Astrocyte of the cerebellum (primary cell): ENCODE data around the gene KCNJ13.
A peak's percentile ranks its signal among the peaks of the same experiment; 100 is the strongest.

Experiments used
- DNase-seq: peaks from one replicate; pipeline ENCODE4 v3.0.0-alpha.2; 2011; ENCODE audit warnings: low read depth
- H3K4me3 ChIP-seq: 2 replicates; pipeline ENCODE4 v1.5.1; 2011; ENCODE audit warnings: mild to moderate bottlenecking, low read depth, low read length, moderate library complexity
- CTCF ChIP-seq: IDR thresholded peaks from 2 replicates; pipeline ENCODE4 v1.5.1; 2012; ENCODE audit warnings: low read length, low read depth, moderate library complexity, mild to moderate bottlenecking; ENCODE audit errors: missing control alignments
- in situ Hi-C: cut with HindIII; loops from 2 replicates; pipeline ENCODE4 v1.10.0; 2017; ENCODE audit warnings: low sequenced_read_pairs

KCNJ13 gene

GRCh38 chr2:232776435-232776834 lies at the start of gene KCNJ13:
Gene KCNJ13 (minus strand): TSS chr2:232776565. CDS start chr2:232771362, 5,203 bp downstream.
- no peak for TF ChIP-seq CTCF
- in situ Hi-C loops = no loop called here
- H3K4me3 ChIP-seq = no peak within 1 kb of the TSS
- DNase-seq = peak; percentile 53

- no peak for TF ChIP-seq CTCF
- DNase-seq = no peak
- no peak overlapping the region for H3K4me3 ChIP-seq
- in situ Hi-C loops = no loop called here
Measured at GRCh38 chr2:232817756-232818155, 41.4 kb upstream of the KCNJ13 start.

- no peak for TF ChIP-seq CTCF
- H3K4me3 ChIP-seq = no peak overlapping the region
- in situ Hi-C loops = no loop called here
- DNase-seq = no peak
Measured at GRCh38 chr2:232816657-232817056, 40.3 kb upstream of the KCNJ13 start.

- TF ChIP-seq CTCF = no peak
- H3K4me3 ChIP-seq = no peak overlapping the region
- DNase-seq = no peak
- in situ Hi-C loops = no loop called here
Measured at GRCh38 chr2:232815569-232815968, 39.2 kb upstream of the KCNJ13 start.

GRCh38 chr2:232810444-232810843 lies 34.1 kb upstream of the KCNJ13 start:
- DNase-seq = no peak
- no peak overlapping the region for H3K4me3 ChIP-seq
- no peak for TF ChIP-seq CTCF
- in situ Hi-C loops = no loop called here

GRCh38 chr2:232809349-232810124 lies 33.2 kb upstream of the KCNJ13 start:
- no peak for DNase-seq
- no peak for TF ChIP-seq CTCF
- in situ Hi-C loops = no loop called here
- H3K4me3 ChIP-seq = no peak overlapping the region
